Mucosa of descending colon (tissue), 3 donors: ENCODE data around the gene MYO18B. TPM values are rescaled to one million over a fixed set of nuclear protein-coding genes. Genes with fewer than 3 reads are reported as not detected.

Experiments
- ATAC-seq: fragments of 200-7000 bp; cut with Tn5 transposase; one replicate; pipeline ENCODE4 v1.9.1; 2020; ENCODE audit warnings: mild to moderate bottlenecking, moderate library complexity
- DNase-seq, 3 donors: peaks; one replicate each; pipeline ENCODE4 v3.0.0-alpha.2; 2020
- H3K36me3 ChIP-seq: fragments of 200-600 bp; one replicate; pipeline ENCODE4 v1.8.0; 2021; ENCODE audit warnings: low read depth, mild to moderate bottlenecking
- H3K4me1 ChIP-seq: fragments of 200-600 bp; one replicate; pipeline ENCODE4 v1.8.0; 2021; ENCODE audit warnings: low read depth, mild to moderate bottlenecking
- H3K4me3 ChIP-seq: fragments of 200-600 bp; one replicate; pipeline ENCODE4 v1.8.0; 2021; ENCODE audit warnings: mild to moderate bottlenecking
- H3K9me3 ChIP-seq: fragments of 200-600 bp; one replicate; pipeline ENCODE4 v1.8.0; 2021; ENCODE audit warnings: mild to moderate bottlenecking
- intact Hi-C, 2 donors: fragments of 100-400 bp; cut with DNase I in 1 of 2; cut with micrococcal nuclease in 1 of 2; formaldehyde crosslinking; loops; one replicate each; pipeline versions ENCODE4 v1.11.0 to v1.11.1; 2022; cut with DNase I, micrococcal nuclease
- total RNA-seq, 3 donors: library from RNA; stranded (reverse); fragmentation: NEBNext Ultra II Directional in 2 of 3; extraction: Animal tissue kit (Norgen Biotek cat#: 25700) in 2 of 3; gene quantifications; one replicate each; pipeline versions ENCODE4 v1.2.1 to v1.2.4, GENCODE V29; 2021 to 2023
- TF ChIP-seq, protein P1 (sequence below): fragments of 200-600 bp; IDR thresholded peaks from one replicate; pipeline ENCODE4 v1.8.0; 2022; ENCODE audit warnings: antibody characterized with exemption, mild to moderate bottlenecking
- donor health status: DM: no; HTN: no; CAD: no; lungs with moderate emphysema.
- donor health status: DM: no; HTN: no; CAD: no.
- donor health status: DM: no; HTN: yes; CAD: no.

MYO18B gene
- total RNA-seq, 3 donors from 2014 or later, result 0.03 to 0.17 (median 0.12) TPM

DNA sequence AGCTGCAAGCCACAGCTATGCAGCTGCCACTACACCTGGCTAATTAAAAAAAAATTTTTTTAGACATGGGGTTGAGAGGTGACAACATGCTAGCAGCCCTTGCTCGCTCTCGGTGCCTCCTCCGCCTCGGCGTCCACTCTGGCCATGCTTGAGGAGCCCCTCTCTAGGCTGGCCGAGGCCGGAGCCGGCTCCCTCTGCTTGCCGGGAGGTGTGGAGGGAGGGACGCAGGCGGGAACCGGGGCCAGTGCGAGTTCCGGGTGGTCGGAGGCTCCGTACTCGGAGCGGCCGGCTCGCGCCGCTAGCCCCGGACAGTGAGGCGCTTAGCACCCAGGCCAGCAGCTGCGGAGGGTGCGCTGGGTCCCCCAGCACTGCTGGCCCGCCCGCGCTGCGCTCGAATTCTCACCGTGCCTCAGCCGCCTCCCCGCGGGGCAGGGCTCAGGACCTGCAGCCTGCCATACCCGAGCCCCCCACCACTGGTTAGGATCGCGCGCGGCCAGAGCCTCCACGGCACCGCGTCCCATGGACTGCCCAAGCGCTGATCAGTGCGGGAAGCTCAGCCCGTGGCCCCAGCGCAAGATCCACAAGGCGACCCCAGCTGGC, 10.7 kb downstream of the MYO18B start:
- ATAC-seq (no peak), DNase-seq (no peak)
- TF ChIP-seq, protein P1, sequence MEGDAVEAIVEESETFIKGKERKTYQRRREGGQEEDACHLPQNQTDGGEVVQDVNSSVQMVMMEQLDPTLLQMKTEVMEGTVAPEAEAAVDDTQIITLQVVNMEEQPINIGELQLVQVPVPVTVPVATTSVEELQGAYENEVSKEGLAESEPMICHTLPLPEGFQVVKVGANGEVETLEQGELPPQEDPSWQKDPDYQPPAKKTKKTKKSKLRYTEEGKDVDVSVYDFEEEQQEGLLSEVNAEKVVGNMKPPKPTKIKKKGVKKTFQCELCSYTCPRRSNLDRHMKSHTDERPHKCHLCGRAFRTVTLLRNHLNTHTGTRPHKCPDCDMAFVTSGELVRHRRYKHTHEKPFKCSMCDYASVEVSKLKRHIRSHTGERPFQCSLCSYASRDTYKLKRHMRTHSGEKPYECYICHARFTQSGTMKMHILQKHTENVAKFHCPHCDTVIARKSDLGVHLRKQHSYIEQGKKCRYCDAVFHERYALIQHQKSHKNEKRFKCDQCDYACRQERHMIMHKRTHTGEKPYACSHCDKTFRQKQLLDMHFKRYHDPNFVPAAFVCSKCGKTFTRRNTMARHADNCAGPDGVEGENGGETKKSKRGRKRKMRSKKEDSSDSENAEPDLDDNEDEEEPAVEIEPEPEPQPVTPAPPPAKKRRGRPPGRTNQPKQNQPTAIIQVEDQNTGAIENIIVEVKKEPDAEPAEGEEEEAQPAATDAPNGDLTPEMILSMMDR, result no peak
- Histone ChIP-seq H3K4me3 (no peak overlapping the region), H3K4me1 (no peaks in the 10 kb centered on the region), H3K9me3 (no peaks in the 10 kb centered on the region), H3K36me3 (no peaks in the 10 kb centered on the region)
- intact Hi-C loops, result no loop called here

GRCh38 chr22:25753252-25753651, 11.3 kb downstream of the MYO18B start:
- ATAC-seq, result no peak
- H3K36me3 ChIP-seq, result no peaks in the 10 kb centered on the region
- no peak for DNase-seq
- H3K4me3 ChIP-seq, result no peak overlapping the region
- no peaks in the 10 kb centered on the region for H3K4me1 ChIP-seq
- no peaks in the 10 kb centered on the region for H3K9me3 ChIP-seq
- TF ChIP-seq, protein P1, result no peak
- intact Hi-C loops, result no loop called here

GRCh38 chr22:25754527-25755202, 12.7 kb downstream of the MYO18B start:
- TF ChIP-seq, protein P1, result no peak
- intact Hi-C loops, result no loop called here
- Histone ChIP-seq H3K36me3 (no peaks in the 10 kb centered on the region), H3K4me1 (no peaks in the 10 kb centered on the region), H3K9me3 (no peaks in the 10 kb centered on the region), H3K4me3 (no peak overlapping the region)
- DNase-seq (peak in 1 of 3 donors; percentile 37), ATAC-seq (peak; percentile 10)

DNA sequence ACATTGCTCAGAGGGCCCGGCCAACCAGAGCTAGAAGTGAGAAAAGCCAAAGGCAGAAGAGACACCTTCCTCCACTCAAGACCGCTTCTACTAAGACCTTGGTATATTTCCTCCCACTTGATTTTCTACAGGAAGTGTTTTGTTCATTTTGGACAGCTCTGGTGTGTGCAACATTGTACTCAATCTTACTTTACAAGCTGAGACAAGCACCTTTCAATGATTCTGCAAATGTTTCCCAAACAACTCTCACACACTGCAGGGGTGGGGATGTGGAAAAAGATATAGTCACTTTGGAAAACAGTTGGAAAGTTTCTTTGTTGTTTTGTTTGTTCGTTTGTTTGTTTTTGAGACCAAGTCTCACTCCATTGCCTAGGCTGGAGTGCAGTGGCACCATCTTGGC, 15.7 kb downstream of the MYO18B start:
- no peaks in the 10 kb centered on the region for H3K9me3 ChIP-seq
- no peak overlapping the region for H3K4me3 ChIP-seq
- DNase-seq (no peak), ATAC-seq (no peak)
- TF ChIP-seq, protein P1, result no peak
- H3K36me3 ChIP-seq, result no peaks in the 10 kb centered on the region
- no peaks in the 10 kb centered on the region for H3K4me1 ChIP-seq
- intact Hi-C loops, result no loop called here

DNA sequence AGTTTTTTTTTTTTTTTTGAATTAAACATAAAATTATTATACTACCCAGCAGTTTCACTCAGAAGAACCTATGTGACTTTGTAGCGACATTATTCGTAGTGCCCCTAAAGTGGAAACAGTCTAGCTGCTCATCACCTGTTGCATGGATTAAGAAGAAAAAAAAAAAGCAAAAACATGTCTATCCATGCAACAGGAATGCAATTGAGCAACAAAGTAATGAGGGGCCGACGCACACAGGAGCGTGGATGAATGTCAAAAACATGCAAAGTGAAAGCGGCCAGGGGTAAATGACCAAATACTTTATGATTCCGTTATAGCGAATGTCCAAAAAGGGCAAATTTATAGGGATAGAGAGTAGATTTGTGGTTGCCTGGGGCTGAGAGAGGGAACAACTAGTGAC, 16.3 kb downstream of the MYO18B start:
- intact Hi-C loops, result no loop called here
- Histone ChIP-seq H3K4me1 (no peaks in the 10 kb centered on the region), H3K4me3 (no peak overlapping the region), H3K36me3 (no peaks in the 10 kb centered on the region), H3K9me3 (no peaks in the 10 kb centered on the region)
- no peak for ATAC-seq
- no peak for DNase-seq
- TF ChIP-seq, protein P1, result no peak
